CD4-positive, alpha-beta T cell treated with Interleukin-10 for 1 hour (primary cell): ENCODE data around the gene SLC6A19.
A peak's percentile ranks its signal among the peaks of the same experiment; 100 is the strongest.
"Not testable (repeated sequence)": the region's sequence is repeated elsewhere in the genome, so short reads cannot be mapped to it uniquely, and the experiment has no call there.

ENCODE experiments used
- DNase-seq: peaks from one replicate; pipeline ENCODE4 v3.0.0-alpha.2; 2020

SLC6A19 gene

DNA sequence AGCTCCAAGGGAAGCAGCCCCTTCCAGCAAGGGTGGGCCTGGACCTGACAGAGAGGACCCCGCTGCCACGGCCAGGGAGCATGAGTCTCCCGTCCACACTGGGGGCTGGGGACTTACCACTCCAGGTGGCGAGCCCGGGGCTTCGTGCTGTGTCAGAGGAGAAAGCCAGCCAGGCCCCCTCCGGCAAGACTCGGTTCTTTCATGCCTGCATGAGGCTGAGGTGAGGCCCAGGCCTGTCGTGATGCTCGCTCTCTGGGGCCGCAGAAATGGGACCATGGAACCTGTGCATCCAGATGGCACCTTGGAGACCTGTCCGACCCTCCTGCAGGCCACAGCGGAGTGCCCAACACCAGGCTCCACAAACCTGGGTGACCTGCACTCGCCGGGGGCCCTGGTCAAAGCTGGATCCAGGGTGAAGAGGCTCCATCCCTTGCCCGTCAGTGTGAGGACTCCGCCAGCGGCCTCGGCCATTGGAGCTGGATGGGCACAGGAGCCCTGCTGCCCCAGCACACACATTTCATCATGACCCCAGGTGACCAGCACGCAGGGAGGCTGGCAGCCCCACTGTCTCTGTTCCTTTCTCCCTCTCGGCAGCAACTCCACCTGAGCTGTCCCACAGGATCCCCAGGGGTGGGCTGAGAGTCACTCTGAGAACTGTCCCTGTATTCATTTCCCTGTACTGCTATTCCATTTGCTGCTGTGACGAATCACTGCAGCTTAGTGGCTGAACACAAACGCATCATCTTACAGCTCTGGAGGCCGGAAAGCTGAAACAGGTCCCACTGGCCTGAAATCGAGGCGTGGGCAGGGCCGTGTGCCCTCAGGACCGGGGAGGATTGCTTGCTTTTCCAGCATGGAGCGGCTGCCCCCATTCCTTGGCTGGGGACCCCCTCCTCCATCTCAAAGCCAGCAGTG is 48.2 kb downstream of the SLC6A19 start:
- no peak for DNase-seq

DNA sequence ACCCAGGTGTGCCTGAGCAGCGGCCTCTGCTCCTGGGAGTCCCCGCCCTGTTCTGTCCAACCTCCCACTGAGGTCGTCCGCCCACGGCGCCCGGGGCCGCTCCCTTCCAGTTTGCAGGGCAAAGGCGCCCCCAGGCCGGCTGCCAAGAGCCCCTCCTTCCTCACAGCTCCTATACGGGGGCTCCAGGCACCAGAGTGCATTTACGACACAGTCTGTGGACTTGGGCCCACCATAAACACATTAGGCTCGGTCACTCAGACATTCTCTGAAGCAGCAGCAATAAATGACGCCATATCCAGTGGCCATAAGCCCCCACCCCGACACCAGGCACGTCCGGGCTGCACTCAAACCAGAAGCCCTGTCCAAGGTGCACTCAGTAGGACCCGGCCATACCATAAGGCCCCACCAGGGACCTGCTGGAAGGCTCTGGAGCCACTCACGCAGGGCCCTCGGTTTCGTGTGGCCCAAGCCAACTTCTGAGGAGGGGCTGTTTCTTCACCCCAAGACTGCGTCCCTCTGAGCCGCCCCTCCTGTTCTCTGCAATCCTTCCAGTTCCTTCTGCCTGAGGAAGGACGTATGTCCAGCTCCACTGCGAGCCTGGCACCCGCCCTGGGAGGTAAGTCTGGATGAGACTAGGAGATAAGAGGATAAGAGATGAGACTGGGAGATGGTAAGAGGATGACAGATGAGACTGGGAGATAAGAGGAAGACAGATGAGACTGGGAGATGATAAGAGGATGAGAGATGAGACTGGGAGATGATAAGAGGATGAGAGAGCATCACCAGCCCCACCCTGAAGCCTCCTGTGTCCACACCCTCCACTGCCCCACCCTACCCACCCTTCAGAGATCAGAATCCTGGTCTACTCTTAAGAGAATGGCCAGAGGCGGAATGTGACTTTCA is 50.5 kb downstream of the SLC6A19 start:
- no peak for DNase-seq

DNA sequence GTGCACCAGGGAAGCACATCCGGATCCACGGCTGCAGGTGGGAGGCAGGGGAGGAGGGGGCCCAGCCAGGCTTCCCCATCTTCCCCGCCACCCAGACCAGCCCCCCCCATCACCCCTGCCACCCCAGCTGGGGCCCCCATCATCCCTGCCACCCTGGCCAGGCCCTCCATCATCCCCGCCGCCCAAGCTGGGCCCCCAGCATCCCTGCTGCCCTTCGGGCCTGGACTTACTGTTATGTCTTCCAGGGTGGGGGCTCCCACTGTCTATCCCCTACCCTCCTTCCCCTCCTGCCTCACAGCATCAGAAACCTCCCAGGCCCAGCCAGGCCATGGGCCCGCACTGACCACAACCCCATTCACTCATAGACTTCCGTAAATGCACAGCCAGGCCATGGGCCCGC is 51.3 kb downstream of the SLC6A19 start:
- DNase-seq: no peak

DNA sequence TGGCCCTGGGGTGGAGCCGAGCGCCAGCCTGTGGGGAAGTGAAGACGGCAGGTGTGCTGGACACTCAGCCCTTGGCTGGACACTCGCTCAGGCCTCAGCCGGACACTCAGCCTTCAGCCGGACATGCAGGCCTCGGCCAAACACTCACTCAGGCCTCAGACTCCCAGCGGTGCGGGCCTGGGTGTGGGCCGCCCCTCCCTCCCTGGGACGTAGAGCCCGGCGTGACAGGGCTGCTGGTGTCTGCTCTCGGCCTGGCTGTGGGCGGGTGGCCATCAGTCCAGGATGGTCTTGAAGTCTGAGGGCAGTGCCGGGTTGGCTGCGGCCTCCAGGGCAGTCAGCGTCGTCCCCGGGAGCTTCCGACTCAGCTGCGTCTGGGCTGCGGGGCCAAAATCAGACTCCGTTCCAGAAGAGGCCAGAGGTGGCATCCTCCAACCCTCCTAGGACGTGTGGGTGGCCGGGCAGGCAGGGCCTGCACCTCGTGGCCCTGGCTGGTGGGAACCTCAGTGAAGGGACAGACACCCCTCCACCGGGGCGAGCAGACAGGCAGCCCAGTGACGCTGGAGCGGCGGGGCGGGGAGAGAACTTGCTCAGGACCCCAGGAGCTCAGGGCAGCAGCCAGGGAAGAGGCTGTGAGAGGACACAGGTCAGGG is 52.2 kb downstream of the SLC6A19 start:
- DNase-seq: no peak

DNA sequence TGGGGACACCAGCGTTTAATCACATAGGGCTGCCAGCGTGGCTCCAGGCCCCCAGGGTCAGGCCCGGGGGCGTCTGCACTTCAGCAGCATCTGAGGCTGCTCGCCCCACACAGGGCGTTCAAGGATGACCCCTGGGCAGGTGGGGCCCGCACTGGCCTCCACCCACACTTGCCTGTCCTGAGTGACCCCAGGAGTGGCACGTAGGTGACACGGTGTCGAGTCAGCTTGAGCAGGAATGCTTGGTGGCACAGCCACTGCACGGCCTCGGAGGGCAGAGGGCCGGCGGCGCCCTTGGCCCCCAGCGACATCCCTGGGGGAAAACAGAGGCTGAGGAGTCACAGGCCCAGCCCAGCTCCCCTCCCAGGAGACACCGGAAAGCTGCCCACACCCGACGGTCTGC is 52.8 kb downstream of the SLC6A19 start:
- DNase-seq: no peak

DNA sequence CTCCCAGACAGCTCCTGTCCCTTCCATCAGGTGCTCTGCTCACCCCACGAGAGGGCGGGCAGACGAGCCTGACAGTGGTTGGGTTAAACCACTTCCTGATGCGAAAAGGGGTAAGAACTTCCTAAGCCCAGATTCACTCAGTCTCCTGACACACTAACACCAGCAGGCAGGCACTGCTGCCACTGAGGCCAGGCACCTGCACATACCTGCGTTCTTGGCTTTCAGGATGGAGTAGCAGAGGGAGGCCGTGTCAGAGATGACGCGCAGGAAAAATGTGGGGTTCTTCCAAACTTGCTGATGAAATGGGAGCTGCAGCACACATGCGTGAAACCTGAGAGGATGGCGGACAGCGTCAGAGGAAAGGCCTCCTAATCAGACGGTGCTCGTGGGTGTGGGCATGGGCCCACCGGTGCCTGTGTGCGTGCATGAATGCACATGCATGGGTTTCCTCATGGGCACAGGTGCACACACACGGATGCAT is 53.7 kb downstream of the SLC6A19 start:
- DNase-seq: peak; percentile 62

DNA sequence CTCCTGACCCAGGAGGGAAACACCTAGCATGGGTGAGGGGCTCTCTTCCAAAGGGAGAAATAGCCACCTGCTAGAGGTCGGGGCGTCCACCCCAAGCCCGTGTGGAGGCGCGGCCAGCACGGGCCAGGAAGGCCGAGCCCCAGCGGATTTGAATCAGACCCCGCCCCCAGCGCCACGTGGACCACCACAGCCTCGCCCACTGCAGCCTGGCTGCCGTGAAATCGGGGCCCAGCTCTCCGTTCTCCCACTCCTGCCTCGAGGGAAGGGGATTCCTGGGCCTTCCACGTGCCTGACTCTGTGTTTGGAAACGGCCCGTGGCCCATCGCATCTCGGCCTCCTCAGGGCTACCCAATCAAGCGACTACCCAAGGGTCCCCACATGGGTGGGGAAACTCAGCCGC is 55.4 kb downstream of the SLC6A19 start:
- DNase-seq: no peak

DNA sequence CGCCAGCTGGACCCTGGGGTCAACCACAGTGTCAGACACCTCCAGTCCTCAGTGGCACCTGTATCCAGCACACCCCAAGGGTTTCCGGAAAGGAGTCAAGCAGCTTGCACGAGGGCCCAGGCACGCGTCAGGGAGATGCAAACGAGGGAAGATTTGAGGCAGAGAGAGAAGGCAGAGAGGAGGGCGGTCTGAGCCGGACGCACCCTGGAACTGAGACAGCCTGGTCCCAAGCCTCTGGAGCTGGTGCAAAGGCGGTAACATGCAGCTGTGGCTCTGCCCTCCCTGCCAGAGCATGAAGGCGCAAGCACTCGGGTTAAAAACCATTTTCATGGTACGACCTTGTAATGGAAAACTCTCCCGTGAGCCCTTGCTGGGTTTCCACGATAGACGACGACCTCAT is 56.0 kb downstream of the SLC6A19 start:
- no peak for DNase-seq

DNA sequence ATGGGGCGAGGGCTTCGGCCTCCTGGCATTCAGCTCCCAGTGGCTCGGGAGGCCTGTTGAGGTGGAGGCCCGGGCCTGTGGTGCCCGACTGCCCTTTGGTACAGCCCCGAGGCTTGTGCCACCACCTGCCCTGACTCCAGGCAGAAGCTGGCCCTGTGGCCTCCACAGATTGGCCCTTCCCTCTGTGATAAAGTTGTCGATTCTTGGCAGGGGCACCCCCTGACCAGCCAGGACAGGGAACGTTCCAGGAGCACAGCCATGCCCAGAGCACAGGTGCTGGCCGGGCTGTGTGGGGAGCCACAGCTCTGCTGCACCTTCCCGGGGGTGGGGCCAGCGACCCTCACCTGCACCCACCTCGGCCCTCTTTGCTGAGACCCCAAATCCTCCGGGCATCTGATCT is 56.4 kb downstream of the SLC6A19 start:
- no peak for DNase-seq

DNA sequence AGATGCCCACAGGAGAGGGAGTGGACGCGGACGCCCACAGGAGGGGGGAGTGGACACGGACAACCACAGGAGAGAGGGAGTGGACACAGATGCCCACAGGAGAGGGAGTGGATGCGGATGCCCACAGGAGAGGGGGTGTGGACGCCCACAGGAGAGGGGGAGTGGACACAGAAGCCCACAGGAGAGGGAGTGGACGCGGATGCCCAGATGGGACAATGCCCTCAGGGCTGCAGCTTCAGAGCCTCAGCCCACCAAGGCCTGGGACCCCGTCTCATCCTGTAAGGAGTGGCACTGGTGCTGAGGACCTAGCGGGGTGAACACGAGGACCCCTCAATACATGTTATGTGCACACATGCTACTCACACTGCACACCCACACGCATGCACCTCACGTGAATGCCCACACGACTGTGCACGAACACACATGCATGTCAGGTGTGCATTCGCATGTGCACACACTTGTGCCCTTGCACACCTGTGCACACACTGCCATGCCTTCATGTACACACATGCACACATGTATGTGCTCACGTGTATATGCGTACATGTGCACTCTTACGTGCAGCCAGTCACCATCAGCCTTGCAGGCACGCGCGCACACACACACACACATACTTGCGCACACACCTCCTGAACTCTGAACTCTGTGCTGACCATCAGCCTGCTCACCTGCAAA is 58.5 kb downstream of the SLC6A19 start:
- no peak for DNase-seq

DNA sequence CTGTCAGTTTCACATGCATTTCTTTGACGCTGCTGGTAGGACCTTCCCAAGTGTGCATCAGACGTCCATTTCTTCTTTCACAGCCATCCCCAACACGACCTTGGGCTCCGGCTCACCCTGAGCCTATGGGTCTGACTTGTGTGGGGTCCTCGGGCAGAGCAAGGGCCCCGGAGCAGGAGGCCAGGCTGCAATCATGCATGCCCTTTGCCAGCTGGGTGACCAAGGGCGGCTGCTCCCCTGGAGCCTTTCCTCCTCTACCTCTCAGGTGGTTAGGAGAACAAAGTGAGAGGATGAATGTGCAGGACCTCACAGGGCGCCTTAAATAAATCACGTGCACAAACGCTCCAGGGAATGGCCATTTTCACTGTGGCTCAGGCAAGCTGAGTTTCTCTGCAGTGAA is 60.2 kb downstream of the SLC6A19 start:
- DNase-seq: no peak

DNA sequence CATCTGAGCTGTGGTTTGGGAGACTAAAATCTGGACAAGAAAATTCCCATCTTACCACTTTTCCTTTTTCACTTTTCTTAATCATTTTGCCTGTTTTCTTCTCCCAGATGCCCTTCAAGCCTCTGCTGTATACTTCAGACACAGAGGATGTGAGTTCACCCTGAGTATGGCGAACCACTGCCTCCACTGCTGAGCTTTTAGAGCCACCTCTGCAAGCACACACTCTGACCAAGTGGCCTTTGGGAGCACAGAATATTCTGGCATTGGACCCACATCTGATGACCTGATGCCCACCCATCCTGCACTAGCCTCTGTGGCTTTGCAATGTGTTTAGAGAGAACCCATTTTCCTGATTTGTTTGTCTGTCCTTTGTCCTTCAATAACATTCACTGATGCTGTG is 61.0 kb downstream of the SLC6A19 start:
- DNase-seq: no peak

DNA sequence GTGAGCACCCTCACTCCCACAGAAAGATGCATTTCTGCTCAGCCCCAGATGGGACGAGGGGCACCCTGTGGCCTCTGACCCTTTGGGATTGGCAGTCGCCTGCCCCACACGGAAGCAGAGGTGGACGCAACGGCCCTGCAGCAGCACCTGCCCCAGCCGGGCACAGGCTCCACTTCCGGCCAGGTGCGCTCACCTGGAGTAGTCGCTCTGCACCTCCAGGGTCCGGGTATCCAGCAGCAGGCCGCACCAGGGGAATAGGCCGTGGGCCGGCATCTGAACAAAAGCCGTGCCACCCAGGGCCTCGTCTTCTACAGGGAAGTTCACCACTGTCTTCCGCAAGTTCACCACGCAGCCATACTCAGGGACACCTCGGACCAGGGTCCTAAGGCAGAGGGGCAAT is 62.8 kb downstream of the SLC6A19 start:
- no peak for DNase-seq

DNA sequence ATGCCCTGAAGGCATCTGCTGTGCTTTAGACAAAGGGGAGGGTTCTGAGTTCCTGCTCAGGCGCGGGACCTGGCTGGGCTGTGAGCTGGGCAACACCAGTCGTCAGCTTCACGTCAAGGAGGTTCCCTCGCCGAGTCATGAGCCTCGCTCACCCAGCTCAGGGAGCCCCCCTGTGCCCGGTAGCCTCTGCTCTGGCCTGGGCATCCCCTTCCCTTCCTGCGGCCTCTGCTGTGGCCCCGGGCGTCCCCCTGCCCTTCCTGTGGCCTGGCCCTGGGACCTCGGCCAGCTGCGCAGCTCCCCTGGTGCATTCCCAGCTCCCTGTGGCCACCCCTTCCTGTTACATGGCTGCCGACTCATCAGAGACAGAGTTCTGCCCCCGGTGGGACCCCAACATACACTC is 63.6 kb downstream of the SLC6A19 start:
- DNase-seq: no peak

DNA sequence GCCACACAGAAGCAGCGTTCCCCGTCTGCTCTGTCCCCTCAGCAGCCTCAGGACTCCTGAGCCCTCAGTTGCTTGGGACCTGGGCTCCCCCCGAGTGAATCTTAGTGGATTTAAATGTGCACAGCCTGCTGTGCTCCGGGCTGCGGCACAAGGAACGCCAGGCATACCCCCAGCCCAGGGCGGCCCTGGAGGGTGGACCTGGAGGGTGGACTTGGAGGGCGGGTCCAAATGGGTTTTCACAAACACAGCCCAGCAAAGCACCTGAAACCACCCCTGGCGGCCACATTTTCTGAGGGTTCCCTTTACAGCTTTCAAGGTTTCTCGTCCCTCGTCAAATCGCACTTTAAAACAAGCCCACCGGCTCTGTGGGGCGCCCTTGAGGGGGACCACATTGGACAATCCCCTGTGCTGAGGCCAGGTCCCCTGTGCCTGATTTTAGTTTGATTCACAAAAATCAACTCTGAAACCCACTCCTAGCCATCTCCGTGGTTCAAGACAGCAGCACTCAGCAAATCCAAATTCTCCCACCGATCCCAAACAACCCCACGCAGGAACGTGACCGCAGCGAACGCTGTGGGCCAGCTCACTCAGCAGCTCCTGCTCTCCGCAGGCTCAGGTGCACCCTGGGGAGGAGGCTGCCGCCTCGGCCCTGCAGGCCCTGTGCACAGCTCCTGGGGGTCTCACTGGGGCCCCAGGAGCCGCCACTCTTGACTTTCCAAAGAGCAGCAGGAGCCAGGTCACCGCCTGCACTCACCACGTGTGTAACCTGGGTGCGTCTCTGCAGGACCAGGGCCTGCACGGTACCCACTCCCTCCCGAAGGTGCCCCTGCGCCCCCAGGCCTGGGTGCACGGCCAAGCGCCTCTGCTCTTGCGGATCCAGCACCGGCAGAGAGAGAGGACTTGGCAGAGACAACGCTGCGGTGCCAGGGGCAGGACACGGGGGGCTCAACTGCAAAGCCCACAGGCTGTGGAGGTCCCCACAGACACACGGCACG is 64.4 kb downstream of the SLC6A19 start:
- no peak for DNase-seq

DNA sequence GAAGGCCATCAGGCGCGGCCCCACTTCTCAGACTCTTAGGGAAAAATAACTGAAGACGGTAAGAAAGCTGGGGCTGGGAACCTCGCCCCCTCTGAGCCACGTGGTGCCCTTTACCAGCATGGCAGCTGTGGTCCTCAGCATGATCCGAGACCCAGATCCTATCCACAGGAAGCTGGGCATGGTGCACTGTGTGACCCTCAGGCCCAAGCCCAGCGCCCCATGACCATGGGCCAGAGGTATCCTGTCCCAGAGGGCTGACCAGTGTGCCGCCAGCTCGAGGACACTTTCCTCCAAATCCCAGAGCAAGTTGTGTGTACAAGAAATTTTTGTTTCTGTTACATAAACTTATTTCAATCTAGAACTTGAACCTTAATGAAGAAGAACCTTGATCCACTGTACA is 65.4 kb downstream of the SLC6A19 start:
- no peak for DNase-seq

DNA sequence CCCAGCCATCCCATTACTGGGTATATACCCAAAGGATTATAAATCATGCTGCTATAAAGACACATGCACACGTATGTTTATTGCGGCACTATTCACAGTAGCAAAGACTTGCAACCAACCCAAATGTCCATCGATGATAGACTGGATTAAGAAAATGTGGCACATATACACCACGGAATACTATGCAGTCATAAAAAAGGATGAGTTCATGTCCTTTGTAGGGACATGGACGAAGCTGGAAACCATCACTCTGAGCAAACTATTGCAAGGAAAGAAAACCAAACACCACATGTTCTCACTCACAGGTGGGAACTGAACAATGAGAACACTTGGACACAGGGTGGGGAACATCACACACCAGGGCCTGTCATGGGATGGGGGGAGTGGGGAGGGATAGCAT is 66.1 kb downstream of the SLC6A19 start:
- DNase-seq: not testable (repeated sequence)

DNA sequence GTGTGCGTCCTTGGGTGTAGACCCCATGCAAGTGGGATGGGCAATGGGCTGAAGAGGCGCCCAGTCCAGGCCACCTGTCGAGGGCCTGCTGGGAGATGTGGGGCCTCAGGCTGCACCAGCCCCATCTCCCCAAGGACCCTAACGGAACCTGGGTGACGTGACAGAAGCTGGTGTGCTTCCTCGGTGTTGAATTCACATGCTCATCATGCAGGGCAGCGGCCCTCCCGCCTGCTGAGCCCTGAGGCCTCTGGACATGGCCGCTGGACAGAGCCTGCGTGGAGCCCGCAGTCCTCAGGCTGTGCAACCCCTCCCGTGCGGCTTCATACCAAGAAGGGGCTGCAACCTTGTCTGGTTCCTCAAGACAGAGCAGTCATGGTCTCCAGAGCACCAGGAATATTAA is 66.7 kb downstream of the SLC6A19 start:
- DNase-seq: no peak

DNA sequence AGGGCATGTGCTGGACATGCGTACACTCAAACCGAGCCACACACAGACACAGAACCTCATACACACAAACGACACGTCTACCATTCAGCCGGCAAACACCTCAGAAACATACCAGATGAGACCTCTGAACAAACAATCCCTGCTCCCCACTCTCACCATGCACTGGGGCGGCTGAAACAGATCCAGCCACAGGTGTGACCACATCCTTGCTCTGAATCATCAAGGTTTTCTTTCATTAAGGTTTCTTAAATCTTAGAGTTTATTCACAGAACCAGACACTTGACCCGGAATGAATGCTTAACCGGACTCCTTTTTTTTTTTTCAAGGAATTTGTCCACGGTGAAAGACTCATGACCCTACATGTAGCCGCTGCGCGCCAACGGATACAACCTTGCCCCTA is 67.3 kb downstream of the SLC6A19 start:
- DNase-seq: peak; percentile 25

DNA sequence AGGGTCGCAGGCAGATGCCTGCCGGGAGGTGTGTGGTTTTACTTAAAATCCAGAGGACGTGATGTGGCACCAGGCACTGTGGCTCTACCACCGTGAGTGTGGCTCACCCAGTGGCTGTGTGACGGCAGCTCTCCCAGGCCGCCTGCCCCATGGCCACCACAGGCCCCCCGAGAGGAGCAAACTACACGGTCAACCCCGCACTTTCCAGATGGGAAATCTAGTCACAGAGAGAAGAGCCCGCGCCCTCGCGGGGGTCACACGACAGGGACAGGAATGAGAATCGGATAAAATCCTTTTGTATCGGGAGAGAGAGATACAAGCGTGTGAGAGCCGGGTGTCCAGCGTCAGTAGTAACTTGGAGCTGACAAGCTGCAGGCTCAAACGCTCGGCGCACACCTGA is 69.0 kb downstream of the SLC6A19 start:
- DNase-seq: no peak
